Measurements from ENCODE around the gene FGFBP1.

DNA sequence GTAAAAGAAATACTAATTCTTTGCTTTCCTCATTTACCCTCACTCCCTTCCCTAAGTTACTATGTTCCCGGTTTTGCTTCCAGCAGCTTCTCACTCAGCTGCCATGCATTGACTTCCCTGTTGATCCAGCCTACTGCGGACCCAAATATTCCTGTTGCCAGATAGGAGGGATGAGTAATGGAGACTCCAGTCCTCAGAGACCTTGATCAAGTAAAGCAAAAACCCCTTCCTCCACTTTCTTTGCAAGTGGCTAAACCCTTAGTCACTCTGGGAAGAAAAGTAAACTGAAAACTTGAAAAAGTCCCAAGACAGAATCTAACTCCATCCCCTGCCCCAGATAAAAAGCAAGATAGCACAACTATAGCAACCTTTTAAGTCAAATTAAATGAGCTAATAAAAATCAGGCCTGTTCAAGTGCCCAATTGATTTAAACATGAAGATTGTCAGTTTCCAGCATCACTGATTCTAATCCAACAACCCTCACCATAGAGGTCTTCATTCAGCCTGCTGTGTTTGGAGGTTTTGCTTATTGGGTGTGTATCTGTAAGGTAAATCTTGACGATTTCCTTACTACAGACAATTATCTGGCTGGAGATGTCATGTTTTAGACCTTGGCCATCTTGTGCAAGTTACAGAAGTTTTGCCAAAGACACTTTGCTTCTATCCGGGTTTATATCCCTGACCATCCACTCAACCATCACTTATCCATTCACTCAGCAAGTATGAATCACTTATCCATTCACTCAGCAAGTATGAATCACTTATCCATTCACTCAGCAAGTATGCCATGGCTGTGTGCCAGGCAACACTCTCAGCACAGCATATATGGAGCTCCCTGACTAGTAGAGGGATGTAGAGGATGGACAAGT, 17.6 kb downstream of the FGFBP1 start:
- TF ChIP-seq ZNF776 (tag by site-specific recombination; IDR thresholded peaks at IDR 0.05; ENCODE audit: borderline replicate concordance) (no peak), ZNF274 (IDR thresholded peaks at IDR 0.05; ENCODE audit: low read length) (no peak), ZNF274 (tag by site-specific recombination; IDR thresholded peaks at IDR 0.05; ENCODE audit: borderline replicate concordance) (no peak), ZNF146 (tag by site-specific recombination; IDR thresholded peaks at IDR 0.05) (no peak), ZNF626 (tag by site-specific recombination; IDR thresholded peaks at IDR 0.05) (no peak)
- TF ChIP-seq, protein P1, sequence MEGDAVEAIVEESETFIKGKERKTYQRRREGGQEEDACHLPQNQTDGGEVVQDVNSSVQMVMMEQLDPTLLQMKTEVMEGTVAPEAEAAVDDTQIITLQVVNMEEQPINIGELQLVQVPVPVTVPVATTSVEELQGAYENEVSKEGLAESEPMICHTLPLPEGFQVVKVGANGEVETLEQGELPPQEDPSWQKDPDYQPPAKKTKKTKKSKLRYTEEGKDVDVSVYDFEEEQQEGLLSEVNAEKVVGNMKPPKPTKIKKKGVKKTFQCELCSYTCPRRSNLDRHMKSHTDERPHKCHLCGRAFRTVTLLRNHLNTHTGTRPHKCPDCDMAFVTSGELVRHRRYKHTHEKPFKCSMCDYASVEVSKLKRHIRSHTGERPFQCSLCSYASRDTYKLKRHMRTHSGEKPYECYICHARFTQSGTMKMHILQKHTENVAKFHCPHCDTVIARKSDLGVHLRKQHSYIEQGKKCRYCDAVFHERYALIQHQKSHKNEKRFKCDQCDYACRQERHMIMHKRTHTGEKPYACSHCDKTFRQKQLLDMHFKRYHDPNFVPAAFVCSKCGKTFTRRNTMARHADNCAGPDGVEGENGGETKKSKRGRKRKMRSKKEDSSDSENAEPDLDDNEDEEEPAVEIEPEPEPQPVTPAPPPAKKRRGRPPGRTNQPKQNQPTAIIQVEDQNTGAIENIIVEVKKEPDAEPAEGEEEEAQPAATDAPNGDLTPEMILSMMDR (tag by site-specific recombination; IDR thresholded peaks at IDR 0.05): no peak

Measured in HEK293 (cell line).